Measurements from ENCODE around the gene GATC. TPM values are rescaled to one million over a fixed set of nuclear protein-coding genes. Genes with fewer than 3 reads are reported as not detected.
A peak's percentile ranks its signal among the peaks of the same experiment; 100 is the strongest.

The GATC gene
- total and polyA plus RNA-seq, 10 of the 15 experiments (the other 5 are each of a cell fraction or from before 2014, with no cell fraction given), result 5.1 to 40.3 (median 22.9) TPM

GRCh38 chr12:120495731-120496412, 49.6 kb downstream of the GATC start, which contains the start of gene DYNLL1 (continued):
- TF ChIP-seq NR2C2 (IDR thresholded peaks at IDR 0.05; ENCODE audit: borderline replicate concordance, control insufficient read depth, insufficient read length, low read depth) (no peak), CBFB (IDR thresholded peaks at IDR 0.05; ENCODE audit: low read depth) (peak; percentile 77), MAX (IDR thresholded peaks at IDR 0.05; ENCODE audit: low read depth, low read length) (peak; percentile 60; the same call in 1 of the 2 replicates), HSF1 (IDR thresholded peaks at IDR 0.05; ENCODE audit: low read depth, low read length) (no peak), MEF2A (IDR thresholded peaks at IDR 0.05; ENCODE audit: insufficient read depth, low read depth, low read length) (no peak), ZBED1 (IDR thresholded peaks at IDR 0.05; ENCODE audit: borderline replicate concordance) (no peak), SMAD5 (IDR thresholded peaks at IDR 0.05; ENCODE audit: low read depth) (peak; percentile 94), SMC3 (IDR thresholded peaks at IDR 0.05; ENCODE audit: borderline replicate concordance, low read length) (no peak), PBX3 (IDR thresholded peaks at IDR 0.05; ENCODE audit: insufficient replicate concordance, low read depth, low read length) (no peak), RAD21 (IDR thresholded peaks at IDR 0.05; ENCODE audit: insufficient read depth, low read depth, low read length) (no peak)

All from GM12878 (cell line).